Measurements from ENCODE around the gene DCBLD1.
A peak's percentile ranks its signal among the peaks of the same experiment; 100 is the strongest.
"Not testable (repeated sequence)": the region's sequence is repeated elsewhere in the genome, so short reads cannot be mapped to it uniquely, and the experiment has no call there.

DCBLD1 gene

GRCh38 chr6:117482240-117483003 is at the start of gene DCBLD1:
Gene DCBLD1, plus strand, starts transcription at chr6:117482674. Its CDS starts 108 bp downstream, at chr6:117482782.
- DNase-seq = peak in 45 of 51 donors; percentile 6 to 81 (median 50)

DNA sequence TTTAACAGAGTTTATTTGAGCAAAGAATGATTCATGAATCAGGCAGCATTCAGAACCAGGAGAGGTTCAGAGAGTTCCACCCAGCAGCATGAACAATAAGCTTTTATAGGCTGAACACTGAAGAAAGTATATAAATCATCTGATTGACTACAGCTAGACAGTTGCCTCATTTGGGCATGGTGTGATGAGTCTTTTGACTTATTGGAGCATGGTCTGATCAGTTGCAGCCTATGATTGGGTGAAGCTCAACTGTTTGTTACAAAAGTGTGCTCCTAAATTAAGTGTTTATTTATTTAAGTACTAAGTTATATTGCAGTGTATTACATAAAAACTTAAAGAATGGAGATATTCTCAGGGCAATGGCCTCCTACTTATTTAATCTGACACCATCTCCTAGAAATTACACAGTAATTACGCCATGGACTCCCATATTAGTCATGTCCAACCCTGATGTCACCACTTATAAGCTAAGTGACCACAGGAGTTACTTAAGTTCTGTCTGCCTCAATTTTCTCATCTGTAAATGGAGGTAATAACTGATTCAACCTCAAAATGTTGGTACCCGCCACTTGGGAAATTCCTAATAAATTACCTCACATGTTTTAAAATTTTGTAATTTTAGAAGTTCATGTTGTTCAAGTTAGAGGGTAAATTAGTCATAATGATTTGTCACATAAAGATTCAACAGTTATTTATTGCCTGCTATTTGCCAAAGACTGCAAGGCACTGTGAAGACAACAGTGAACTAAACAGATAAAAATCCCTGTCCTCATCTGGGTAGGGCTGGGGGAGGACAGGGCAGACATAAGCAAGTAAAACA is 41.6 kb upstream of the DCBLD1 start:
- DNase-seq = no peak

DNA sequence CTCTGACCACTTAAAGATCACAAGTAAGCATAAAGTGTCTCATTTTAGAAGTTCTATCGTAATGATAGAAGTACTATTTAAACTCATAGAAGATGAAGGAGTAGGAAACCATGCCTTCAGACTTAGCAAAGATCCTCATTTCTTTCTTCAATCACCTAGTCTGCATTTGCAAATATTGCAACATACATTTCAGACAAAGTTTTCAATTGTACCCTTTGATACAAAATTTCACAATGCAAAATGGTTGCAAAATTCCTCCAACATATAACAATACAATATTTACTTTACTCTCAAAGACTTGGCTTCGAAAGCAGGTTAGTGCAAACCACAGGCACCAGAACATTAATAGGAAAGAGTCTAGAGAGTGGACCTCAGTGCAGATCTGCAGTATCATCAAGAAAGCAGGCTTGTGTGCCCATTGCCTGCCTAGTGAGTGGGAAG is 40.6 kb upstream of the DCBLD1 start:
- no peak for DNase-seq

DNA sequence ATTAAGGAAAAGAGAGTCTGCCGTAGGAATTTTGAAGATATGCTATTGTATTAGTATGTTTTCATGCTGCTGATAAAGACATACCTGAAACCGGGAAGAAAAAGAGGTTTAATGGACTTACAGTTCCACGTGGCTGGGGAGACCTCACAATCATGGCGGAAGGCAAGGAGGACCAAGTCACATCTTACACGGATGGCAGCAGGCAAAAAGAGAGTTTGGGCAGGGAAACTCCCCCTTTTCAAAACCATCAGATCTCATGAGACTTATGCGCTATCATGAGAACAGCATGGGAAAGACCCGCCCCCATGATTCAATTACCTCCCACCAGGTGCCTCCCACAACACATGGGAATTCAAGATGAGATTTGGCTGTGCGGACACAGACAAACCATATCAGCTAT is 40.2 kb upstream of the DCBLD1 start:
- not testable (repeated sequence) for DNase-seq

DNA sequence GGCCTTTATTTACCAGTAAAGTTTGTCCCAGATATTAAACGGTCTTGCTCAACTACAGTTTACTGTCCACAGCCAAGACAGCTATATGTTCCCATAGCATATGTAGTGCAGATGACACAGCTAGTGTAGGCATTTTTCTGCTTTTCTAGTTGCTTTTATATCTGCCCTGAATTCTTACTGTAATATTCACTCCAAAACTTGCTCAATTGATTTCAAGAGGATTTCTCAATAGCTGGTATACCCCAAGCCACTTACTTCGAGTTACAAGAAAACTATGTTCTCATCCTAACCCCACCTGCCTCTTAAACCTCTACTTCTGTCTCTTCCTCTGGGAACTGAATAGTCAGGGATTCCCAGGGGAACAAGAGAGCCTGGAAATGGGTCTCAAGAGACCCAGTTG is 37.9 kb upstream of the DCBLD1 start:
- no peak for DNase-seq

DNA sequence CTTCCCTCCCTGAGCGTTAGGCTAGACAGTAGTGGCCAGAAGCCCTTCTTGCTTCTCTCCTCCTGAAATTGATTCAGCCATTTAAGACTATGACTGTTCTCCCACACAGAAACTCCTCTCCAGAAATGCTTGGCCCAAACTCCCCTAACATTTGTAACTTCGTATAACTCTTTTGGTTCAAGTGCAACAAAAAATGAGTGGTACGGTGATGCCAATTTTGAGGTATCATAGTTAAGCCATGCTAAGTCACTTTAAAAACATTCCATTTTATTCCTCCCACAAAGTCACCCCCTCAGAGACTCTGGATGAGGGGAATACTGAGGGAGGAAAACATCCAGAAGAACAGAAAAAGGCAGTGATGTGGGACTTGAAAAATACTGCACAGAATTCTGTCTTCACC is 35.6 kb upstream of the DCBLD1 start:
- DNase-seq = no peak

DNA sequence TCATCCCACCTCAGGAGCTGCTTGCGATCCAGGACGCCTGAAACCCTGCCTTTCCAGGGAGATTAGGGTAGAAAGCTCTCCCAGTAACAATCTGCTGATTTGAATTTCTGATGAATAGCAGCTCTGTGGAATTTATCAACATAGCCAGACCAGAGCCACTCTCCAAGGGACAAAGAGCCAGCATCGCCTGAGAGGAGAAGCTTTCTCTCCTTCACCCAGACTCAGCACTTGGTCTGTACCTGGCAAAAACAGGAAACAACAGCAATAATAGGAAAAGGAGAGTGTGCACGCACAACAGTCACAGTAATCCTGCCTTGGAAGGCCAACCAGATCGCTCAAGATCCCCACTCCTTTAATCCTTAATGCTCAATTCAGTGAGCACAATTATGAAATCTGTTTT is 34.5 kb upstream of the DCBLD1 start:
- no peak for DNase-seq

- no peak for DNase-seq
These were observed 33.6 kb upstream of the DCBLD1 start for GRCh38 chr6:117448732-117449485.

GRCh38 chr6:117449549-117450439 is 32.7 kb upstream of the DCBLD1 start:
- DNase-seq = peak in 18 of 51 donors; percentile 0 to 57 (median 8)

DNA sequence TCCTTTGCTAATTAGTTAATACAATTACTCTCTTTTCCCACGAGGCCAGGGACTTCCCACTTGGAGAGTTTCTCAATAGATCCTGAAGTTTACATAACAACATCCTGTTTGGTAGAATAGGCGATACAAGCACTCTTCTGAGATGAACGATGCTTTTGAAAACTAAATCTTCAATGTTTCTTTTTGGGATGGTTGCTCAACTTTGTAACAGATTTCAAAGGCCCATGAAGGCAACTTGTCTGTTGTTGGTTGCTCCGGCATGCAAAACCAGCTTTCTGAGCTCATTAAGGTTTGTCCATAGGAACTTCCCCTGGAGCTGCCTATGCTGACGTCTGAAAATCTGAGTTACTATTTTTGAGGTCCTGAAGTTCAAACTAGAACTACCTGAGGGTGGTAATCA is 30.8 kb upstream of the DCBLD1 start:
- DNase-seq = no peak

DNA sequence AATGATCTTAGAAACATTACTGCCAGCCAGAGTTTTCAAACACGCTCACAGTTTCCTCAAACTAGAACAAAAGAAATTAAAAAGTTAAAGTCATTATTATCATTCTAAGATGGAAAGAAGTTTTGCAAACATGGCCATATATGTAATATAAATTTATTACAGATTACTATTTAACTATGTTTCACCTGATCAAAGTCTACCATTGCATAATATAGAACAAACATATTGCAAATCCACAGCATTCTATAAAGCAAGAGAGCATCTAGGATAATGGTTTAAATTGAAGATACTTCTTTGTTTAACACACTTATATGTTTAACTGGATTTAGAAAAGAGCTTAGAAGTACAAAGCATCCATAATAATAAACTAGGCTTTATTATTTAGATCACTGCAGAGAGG is 26.2 kb upstream of the DCBLD1 start:
- DNase-seq = no peak

DNA sequence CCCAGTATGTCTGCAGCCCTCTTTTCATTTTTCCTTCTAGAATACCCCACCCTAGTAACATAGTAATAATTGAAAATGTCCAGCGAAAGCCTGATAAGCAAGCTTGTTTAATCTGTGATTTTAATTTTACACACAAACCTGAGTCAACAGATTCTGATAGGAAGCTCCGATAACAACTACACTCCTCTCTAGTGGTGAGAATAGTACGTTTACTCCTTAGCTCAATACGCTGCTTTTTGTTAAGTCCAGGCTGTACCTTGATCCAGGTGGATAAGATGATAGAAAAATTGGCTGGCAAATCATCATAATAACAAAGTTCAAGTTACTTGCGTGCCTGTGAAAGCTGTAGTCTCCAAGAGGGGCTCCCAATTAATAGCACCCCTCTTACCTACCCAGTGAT is 25.5 kb upstream of the DCBLD1 start:
- DNase-seq = no peak

- no peak for DNase-seq
These were observed 23.1 kb upstream of the DCBLD1 start for GRCh38 chr6:117459204-117459944.

GRCh38 chr6:117463762-117464665 is 18.5 kb upstream of the DCBLD1 start:
- DNase-seq = no peak

GRCh38 chr6:117464700-117465099 is 17.8 kb upstream of the DCBLD1 start:
- no peak for DNase-seq

GRCh38 chr6:117465691-117466090 is 16.8 kb upstream of the DCBLD1 start:
- DNase-seq = no peak

GRCh38 chr6:117467876-117468275 is 14.6 kb upstream of the DCBLD1 start:
- no peak for DNase-seq

GRCh38 chr6:117468527-117468926 is 13.9 kb upstream of the DCBLD1 start:
- DNase-seq = not testable (repeated sequence)

- no peak for DNase-seq
These were observed 13.1 kb upstream of the DCBLD1 start for GRCh38 chr6:117469356-117469755.
